Trophoblast cell (in vitro differentiated cells and primary cell): ENCODE measurements around the gene DCT.
A peak's percentile ranks its signal among the peaks of the same experiment; 100 is the strongest.

ENCODE experiments used
- DNase-seq, 2 donors: peaks; one replicate each; pipeline ENCODE4 v3.0.0-alpha.2; 2016
- H2AFZ ChIP-seq: 2 replicates; pipeline ENCODE4 v1.6.1; 2013; ENCODE audit warnings: low read length, moderate library complexity, mild to moderate bottlenecking; ENCODE audit not compliant: insufficient read depth, poor library complexity
- H2AK5ac ChIP-seq: 2 replicates; pipeline ENCODE4 v1.6.1; 2013; ENCODE audit warnings: mild to moderate bottlenecking, low read length
- H2BK120ac ChIP-seq: 2 replicates; pipeline ENCODE4 v1.6.1; 2013; ENCODE audit warnings: low read length, mild to moderate bottlenecking, moderate library complexity; ENCODE audit not compliant: insufficient read depth, poor library complexity
- H2BK12ac ChIP-seq: 2 replicates; pipeline ENCODE4 v1.6.1; 2013; ENCODE audit warnings: mild to moderate bottlenecking, low read length, moderate library complexity
- H2BK5ac ChIP-seq: 2 replicates; pipeline ENCODE4 v1.6.1; 2013; ENCODE audit warnings: low read length, low read depth, moderate library complexity, mild to moderate bottlenecking; ENCODE audit not compliant: poor library complexity
- H3K14ac ChIP-seq: 2 replicates; pipeline ENCODE4 v1.6.1; 2013; ENCODE audit warnings: mild to moderate bottlenecking, low read length
- H3K18ac ChIP-seq: 2 replicates; pipeline ENCODE4 v1.6.1; 2013; ENCODE audit warnings: mild to moderate bottlenecking, low read length
- H3K23ac ChIP-seq: 2 replicates; pipeline ENCODE4 v1.6.1; 2013; ENCODE audit warnings: low read length
- H3K27ac ChIP-seq: 2 replicates; pipeline ENCODE4 v1.5.1; 2013; ENCODE audit warnings: low read depth, mild to moderate bottlenecking, inconsistent platforms, low read length, moderate library complexity
- H3K27me3 ChIP-seq: 2 replicates; pipeline ENCODE4 v1.6.1; 2013; ENCODE audit warnings: inconsistent platforms, mild to moderate bottlenecking, low read length, moderate library complexity; ENCODE audit not compliant: insufficient read depth
- H3K36me3 ChIP-seq, 2 experiments: 1 replicate in 1 of 2; 2 replicates in 1 of 2; pipeline ENCODE4 v1.6.1; 2013; ENCODE audit warnings: low read length in 2 of 2, mild to moderate bottlenecking in 2 of 2, moderate library complexity in 1 of 2; ENCODE audit not compliant: insufficient read depth in 2 of 2, control insufficient read depth in 1 of 2
- H3K4ac ChIP-seq: 2 replicates; pipeline ENCODE4 v1.6.1; 2013; ENCODE audit warnings: low read depth, mild to moderate bottlenecking, low read length, moderate library complexity
- H3K4me1 ChIP-seq, 2 experiments: 1 replicate in 1 of 2; 2 replicates in 1 of 2; pipeline ENCODE4 v1.6.1; 2013; ENCODE audit warnings: low read length in 2 of 2, mild to moderate bottlenecking in 2 of 2, moderate library complexity in 1 of 2; ENCODE audit not compliant: insufficient read depth in 2 of 2, control insufficient read depth in 1 of 2
- H3K4me2 ChIP-seq: 2 replicates; pipeline ENCODE4 v1.6.1; 2013; ENCODE audit warnings: inconsistent platforms, mild to moderate bottlenecking, low read length, moderate library complexity
- H3K4me3 ChIP-seq: 2 replicates; pipeline ENCODE4 v1.5.1; 2013; ENCODE audit warnings: mild to moderate bottlenecking, low read depth, low read length, inconsistent platforms
- H3K79me1 ChIP-seq: one replicate; pipeline ENCODE4 v1.6.1; 2013; ENCODE audit warnings: low read length
- H3K79me2 ChIP-seq: 2 replicates; pipeline ENCODE4 v1.6.1; 2013; ENCODE audit warnings: low read length, mild to moderate bottlenecking; ENCODE audit not compliant: control insufficient read depth, insufficient read depth, poor library complexity
- H3K9ac ChIP-seq: 2 replicates; pipeline ENCODE4 v1.6.1; 2013; ENCODE audit warnings: mild to moderate bottlenecking, low read length
- H3K9me3 ChIP-seq: 2 replicates; pipeline ENCODE4 v1.6.1; 2013; ENCODE audit warnings: low read depth, mild to moderate bottlenecking, control low read depth, inconsistent platforms, low read length; ENCODE audit not compliant: insufficient read depth
- H4K12ac ChIP-seq: 2 replicates; pipeline ENCODE4 v1.6.1; 2013; ENCODE audit warnings: low read depth, mild to moderate bottlenecking, low read length, moderate library complexity
- H4K8ac ChIP-seq: 2 replicates; pipeline ENCODE4 v1.6.1; 2013; ENCODE audit warnings: low read depth, mild to moderate bottlenecking, low read length, moderate library complexity
- H4K91ac ChIP-seq: one replicate; pipeline ENCODE4 v1.6.1; 2013; ENCODE audit warnings: low read depth, mild to moderate bottlenecking, low read length, moderate library complexity
- WGBS: extraction: QIAGEN DNeasy Blood & Tissue Kit; methylation state at CpG from one replicate; pipeline ENCODE4 v1.1.7; 2013; ENCODE audit warnings: missing lambda C conversion rate; ENCODE audit not compliant: insufficient read length, insufficient coverage; ENCODE audit errors: extremely low coverage; 5-methylcytosine and 5-hydroxymethylcytosine counted together

DCT gene

DNA sequence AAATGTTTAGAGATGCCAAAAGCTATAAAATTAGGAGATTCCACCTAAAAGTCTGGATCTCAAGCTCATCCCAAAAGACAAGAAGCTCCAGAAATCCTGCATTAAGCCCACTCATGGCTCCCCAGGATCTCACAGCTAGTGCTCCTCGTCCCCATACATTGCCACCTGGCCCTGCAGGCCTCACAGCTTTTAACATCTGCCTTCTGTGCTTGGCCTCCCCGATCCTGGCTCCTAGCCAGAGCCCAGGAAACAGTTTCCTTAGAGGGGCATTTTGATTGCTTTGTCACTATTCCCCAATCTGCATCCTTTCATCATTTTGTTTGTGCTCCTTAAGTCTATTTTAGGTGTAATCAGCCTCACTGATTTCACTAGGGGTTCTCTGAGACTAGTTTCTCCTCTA is 14.5 kb upstream of the DCT start:
- Histone ChIP-seq H3K14ac (no peak overlapping the region), H3K4ac (no peak overlapping the region), H4K8ac (no peak overlapping the region), H4K12ac (no peak overlapping the region), H3K9me3 (no peaks in the 10 kb centered on the region), H3K36me3 (no peaks in the 10 kb centered on the region), H3K27me3 (no peaks in the 10 kb centered on the region), H4K91ac (no peak overlapping the region), H3K4me2 (no peak overlapping the region), H2AFZ (no peak overlapping the region), H3K23ac (no peak overlapping the region), H3K4me3 (no peak overlapping the region), H2BK5ac (no peak overlapping the region), H3K27ac (no peak overlapping the region), H2BK12ac (no peak overlapping the region), H2AK5ac (no peak overlapping the region), H3K4me1 (no peaks in the 10 kb centered on the region), H3K9ac (no peak overlapping the region), H3K79me1 (no peaks in the 10 kb centered on the region), H3K79me2 (no peaks in the 10 kb centered on the region), H2BK120ac (no peak overlapping the region), H3K18ac (no peak overlapping the region)
- no peak for DNase-seq
- no CpG with 5 or more reads among the region's 2 CpGs for WGBS

DNA sequence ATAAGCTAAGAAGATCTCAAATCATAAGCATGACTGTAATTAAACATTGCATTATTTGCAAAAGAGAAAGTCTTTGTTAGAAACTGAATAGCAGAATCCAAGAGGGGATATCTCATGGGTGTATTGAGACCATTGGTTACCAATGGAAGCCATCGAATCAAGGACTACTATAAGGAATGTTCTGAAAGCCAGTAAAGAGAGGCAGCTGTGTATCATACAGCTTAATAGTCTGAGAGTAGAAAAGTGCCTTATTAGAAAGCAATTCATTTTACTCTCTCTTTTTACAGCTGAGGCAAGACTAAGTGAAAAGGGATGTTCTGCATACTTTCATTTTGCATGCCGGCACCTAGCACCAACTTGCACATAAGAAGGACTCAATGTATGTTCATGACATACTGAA is 7.6 kb upstream of the DCT start:
- H3K18ac ChIP-seq: no peak overlapping the region
- no peaks in the 10 kb centered on the region for H3K4me1 ChIP-seq
- DNase-seq: no peak
- H3K27ac ChIP-seq: no peak overlapping the region
- no peak overlapping the region for H4K8ac ChIP-seq
- no peak overlapping the region for H3K4me3 ChIP-seq
- WGBS: no CpG with 5 or more reads among the region's 2 CpGs
- H2BK120ac ChIP-seq: no peak overlapping the region
- H3K23ac ChIP-seq: no peak overlapping the region
- no peak overlapping the region for H4K91ac ChIP-seq
- no peak overlapping the region for H2AFZ ChIP-seq
- no peak overlapping the region for H3K4me2 ChIP-seq
- H2BK5ac ChIP-seq: no peak overlapping the region
- H3K14ac ChIP-seq: no peak overlapping the region
- H3K36me3 ChIP-seq: no peaks in the 10 kb centered on the region
- H3K9ac ChIP-seq: no peak overlapping the region
- no peak overlapping the region for H4K12ac ChIP-seq
- H3K27me3 ChIP-seq: no peaks in the 10 kb centered on the region
- H3K79me2 ChIP-seq: no peaks in the 10 kb centered on the region
- H3K9me3 ChIP-seq: no peaks in the 10 kb centered on the region
- no peak overlapping the region for H2BK12ac ChIP-seq
- H3K4ac ChIP-seq: no peak overlapping the region
- no peak overlapping the region for H2AK5ac ChIP-seq
- no peaks in the 10 kb centered on the region for H3K79me1 ChIP-seq

DNA sequence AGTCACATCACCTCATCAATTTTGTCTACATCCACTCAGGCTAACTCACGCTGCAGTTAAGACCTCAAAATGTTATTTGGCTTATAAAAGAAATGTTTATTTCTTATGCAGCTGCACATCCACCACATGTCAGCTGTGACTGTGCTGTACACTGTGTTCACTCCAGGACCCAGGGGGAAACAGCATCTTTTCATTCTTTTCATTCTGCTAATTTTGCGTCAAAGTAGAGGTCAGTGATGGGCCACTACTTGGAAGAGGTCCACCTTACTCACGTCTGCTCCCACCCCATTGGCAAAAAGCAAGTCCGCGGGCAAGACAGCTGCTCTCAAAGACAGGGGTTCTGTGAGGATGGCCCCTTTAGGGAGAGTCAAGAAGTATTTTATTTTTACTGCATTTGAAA is 4.5 kb upstream of the DCT start:
- no peak overlapping the region for H4K91ac ChIP-seq
- H3K4me1 ChIP-seq: no peaks in the 10 kb centered on the region
- no peak overlapping the region for H3K9ac ChIP-seq
- no peak overlapping the region for H3K4me3 ChIP-seq
- H3K27me3 ChIP-seq: no peaks in the 10 kb centered on the region
- H2AFZ ChIP-seq: no peak overlapping the region
- no peaks in the 10 kb centered on the region for H3K9me3 ChIP-seq
- H3K36me3 ChIP-seq: no peaks in the 10 kb centered on the region
- no peak overlapping the region for H3K27ac ChIP-seq
- H4K12ac ChIP-seq: no peak overlapping the region
- H2BK5ac ChIP-seq: no peak overlapping the region
- H2BK12ac ChIP-seq: no peak overlapping the region
- H2BK120ac ChIP-seq: no peak overlapping the region
- H3K4ac ChIP-seq: no peak overlapping the region
- no peak overlapping the region for H4K8ac ChIP-seq
- no peak overlapping the region for H3K14ac ChIP-seq
- no peaks in the 10 kb centered on the region for H3K79me2 ChIP-seq
- no peak for DNase-seq
- WGBS: no CpG with 5 or more reads among the region's 5 CpGs
- H3K4me2 ChIP-seq: no peak overlapping the region
- H2AK5ac ChIP-seq: no peak overlapping the region
- no peaks in the 10 kb centered on the region for H3K79me1 ChIP-seq
- no peak overlapping the region for H3K18ac ChIP-seq
- no peak overlapping the region for H3K23ac ChIP-seq

DNA sequence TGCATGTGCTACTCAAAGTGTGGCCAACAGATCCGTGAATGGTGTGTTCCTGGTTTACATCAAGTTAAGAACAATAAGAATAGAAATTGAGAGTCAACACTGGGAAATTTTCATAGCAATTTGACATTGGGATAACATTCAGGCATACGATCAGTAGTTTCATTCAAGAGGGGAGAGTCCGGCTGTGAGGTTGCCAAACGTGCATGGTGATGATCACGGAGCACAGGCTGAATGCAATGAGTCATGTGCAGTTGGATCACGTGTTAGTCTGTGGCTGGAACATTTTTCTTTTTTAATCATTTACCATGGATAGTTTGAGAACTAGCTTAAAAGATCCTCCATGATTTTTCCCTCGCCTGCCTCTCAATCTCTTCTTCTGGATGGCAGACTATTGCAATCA is 2.5 kb upstream of the DCT start:
- Histone ChIP-seq H2AFZ (no peak overlapping the region), H4K12ac (no peak overlapping the region), H2BK5ac (no peak overlapping the region), H4K8ac (no peak overlapping the region), H3K79me2 (no peaks in the 10 kb centered on the region), H2BK12ac (no peak overlapping the region), H4K91ac (no peak overlapping the region), H3K79me1 (no peaks in the 10 kb centered on the region), H3K36me3 (no peaks in the 10 kb centered on the region), H3K4me3 (no peak overlapping the region), H2AK5ac (no peak overlapping the region), H3K9me3 (no peaks in the 10 kb centered on the region), H3K4me2 (no peak overlapping the region), H3K27me3 (no peaks in the 10 kb centered on the region), H3K27ac (no peak overlapping the region), H3K4me1 (no peaks in the 10 kb centered on the region), H3K23ac (no peak overlapping the region), H2BK120ac (no peak overlapping the region), H3K14ac (no peak overlapping the region), H3K18ac (no peak overlapping the region), H3K9ac (no peak overlapping the region), H3K4ac (no peak overlapping the region)
- no CpG with 5 or more reads among the region's 7 CpGs for WGBS
- DNase-seq: peak in 1 of 2 donors; percentile 27
